ENCODE results near the gene ZG16.
A peak's percentile ranks its signal among the peaks of the same experiment; 100 is the strongest.

GRCh38 chr16:29807426-29808218 is 29.6 kb downstream of the ZG16 start:
- TF ChIP-seq, protein P1, sequence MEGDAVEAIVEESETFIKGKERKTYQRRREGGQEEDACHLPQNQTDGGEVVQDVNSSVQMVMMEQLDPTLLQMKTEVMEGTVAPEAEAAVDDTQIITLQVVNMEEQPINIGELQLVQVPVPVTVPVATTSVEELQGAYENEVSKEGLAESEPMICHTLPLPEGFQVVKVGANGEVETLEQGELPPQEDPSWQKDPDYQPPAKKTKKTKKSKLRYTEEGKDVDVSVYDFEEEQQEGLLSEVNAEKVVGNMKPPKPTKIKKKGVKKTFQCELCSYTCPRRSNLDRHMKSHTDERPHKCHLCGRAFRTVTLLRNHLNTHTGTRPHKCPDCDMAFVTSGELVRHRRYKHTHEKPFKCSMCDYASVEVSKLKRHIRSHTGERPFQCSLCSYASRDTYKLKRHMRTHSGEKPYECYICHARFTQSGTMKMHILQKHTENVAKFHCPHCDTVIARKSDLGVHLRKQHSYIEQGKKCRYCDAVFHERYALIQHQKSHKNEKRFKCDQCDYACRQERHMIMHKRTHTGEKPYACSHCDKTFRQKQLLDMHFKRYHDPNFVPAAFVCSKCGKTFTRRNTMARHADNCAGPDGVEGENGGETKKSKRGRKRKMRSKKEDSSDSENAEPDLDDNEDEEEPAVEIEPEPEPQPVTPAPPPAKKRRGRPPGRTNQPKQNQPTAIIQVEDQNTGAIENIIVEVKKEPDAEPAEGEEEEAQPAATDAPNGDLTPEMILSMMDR (IDR thresholded peaks at IDR 0.05; ENCODE audit: low read length): peak; percentile 65
- no peak for TF ChIP-seq EZH2 (IDR thresholded peaks at IDR 0.05; ENCODE audit: borderline replicate concordance, low read length)

Data from OCI-LY1 (cell line).